Activated T-cell treated with anti-CD3 and anti-CD28 coated beads, Interleukin-2, amount 50 U/mL, for 4 hours (primary cell): Measurements from ENCODE around the gene NSUN5. TPM values are rescaled to one million over a fixed set of nuclear protein-coding genes. Genes with fewer than 3 reads are reported as not detected.
"Not testable (repeated sequence)": the region's sequence is repeated elsewhere in the genome, so short reads cannot be mapped to it uniquely, and the experiment has no call there.

Source experiments
- ATAC-seq, 2 donors: fragments of 200-7000 bp; cut with Tn5 transposase; one replicate each; pipeline ENCODE4 v1.10.0; 2021
- DNase-seq: peaks from one replicate; pipeline ENCODE4 v3.0.0-alpha.2; 2020
- H3K27me3 Mint-ChIP-seq: one replicate; pipeline ENCODE4 v1.8.0; 2021; ENCODE audit warnings: low read depth, mixed read lengths
- H3K36me3 Mint-ChIP-seq: one replicate; pipeline ENCODE4 v1.8.0; 2022; ENCODE audit warnings: mixed read lengths; ENCODE audit not compliant: insufficient read depth
- H3K4me1 Mint-ChIP-seq: one replicate; pipeline ENCODE4 v1.8.0; 2021; ENCODE audit warnings: low read depth, mixed read lengths
- H3K4me3 Mint-ChIP-seq: one replicate; pipeline ENCODE4 v1.8.0; 2021; ENCODE audit warnings: mild to moderate bottlenecking, moderate library complexity, mixed read lengths
- H3K9me3 Mint-ChIP-seq: one replicate; pipeline ENCODE4 v1.8.0; 2021; ENCODE audit warnings: mixed read lengths
- total RNA-seq, 3 donors: library from RNA; stranded (reverse); gene quantifications; one replicate each; pipeline ENCODE4 v1.2.1, GENCODE V29; 2021

NSUN5 gene
- total RNA-seq, 3 donors from 2014 or later: 82.4 to 98.2 (median 96.0) TPM

DNA sequence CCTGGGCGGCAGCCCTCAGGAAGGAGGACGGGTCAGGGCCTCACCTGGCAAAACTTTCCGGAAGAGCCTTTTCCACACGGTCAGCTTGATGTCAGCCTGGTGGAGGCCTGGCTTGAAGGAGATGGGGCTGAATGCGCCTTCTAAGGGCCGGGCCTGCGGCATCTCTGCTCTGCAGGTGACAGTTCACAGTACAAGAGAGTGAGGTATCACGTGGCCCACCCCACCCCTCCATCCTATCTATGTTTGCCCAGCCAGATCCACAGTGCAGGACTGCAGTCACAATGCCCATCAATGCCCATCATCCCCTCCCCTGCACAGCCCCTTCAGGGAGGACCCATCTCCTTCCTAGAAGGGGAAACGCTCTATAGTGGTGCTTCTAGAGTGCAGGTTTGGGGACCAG is 7.9 kb upstream of the NSUN5 start:
- Mint-ChIP-seq H3K36me3 (no peaks in the 10 kb centered on the region), H3K27me3 (no peaks in the 10 kb centered on the region), H3K4me1 (no peaks in the 10 kb centered on the region), H3K9me3 (no peaks in the 10 kb centered on the region), H3K4me3 (no peak overlapping the region)
- ATAC-seq (no peak), DNase-seq (no peak)

DNA sequence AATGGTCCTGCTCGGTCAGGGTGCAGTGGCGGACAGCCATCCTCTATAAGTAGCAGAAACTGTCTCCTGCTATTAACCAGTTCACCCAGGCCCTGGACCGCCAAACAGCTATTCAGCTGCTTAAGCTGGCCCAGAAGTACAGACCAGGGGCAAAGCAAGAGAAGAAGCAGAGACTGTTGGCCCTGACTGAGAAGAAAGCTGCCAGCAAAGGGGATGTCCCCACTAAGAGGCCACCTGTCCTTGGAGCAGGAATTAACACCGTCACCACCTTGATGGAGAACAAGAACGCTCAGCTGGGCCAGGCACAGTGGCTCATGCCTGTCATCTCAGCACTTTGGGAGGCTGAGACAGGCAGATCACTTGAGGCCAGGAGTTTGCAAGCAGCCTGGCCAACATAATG is 5.6 kb upstream of the NSUN5 start:
- H3K9me3 Mint-ChIP-seq: no peaks in the 10 kb centered on the region
- H3K4me3 Mint-ChIP-seq: no peak overlapping the region
- H3K4me1 Mint-ChIP-seq: peaks cover 3% of the 10 kb centered on the region
- DNase-seq (no peak), ATAC-seq (no peak)
- no peaks in the 10 kb centered on the region for H3K36me3 Mint-ChIP-seq
- no peaks in the 10 kb centered on the region for H3K27me3 Mint-ChIP-seq

DNA sequence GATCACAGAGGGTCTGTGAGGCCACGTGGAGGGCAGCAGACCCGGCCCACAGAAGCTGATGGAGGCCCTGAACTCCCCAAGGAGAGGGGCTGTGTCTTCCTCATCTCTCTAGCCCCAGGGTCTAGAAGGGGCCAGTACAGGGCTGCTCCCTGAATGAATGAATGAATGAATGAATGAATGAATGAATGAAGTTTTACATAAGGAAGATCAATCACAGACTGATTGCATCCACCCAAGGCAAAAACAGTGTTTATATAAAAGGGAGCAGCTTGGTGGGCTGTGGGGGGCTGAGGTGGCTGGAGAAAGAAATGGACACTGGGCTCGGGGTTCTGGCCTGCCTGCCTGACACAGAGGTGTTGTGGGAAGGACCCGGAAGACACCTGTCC is 4.9 kb upstream of the NSUN5 start:
- ATAC-seq: no peak
- Mint-ChIP-seq H3K9me3 (no peaks in the 10 kb centered on the region), H3K36me3 (no peaks in the 10 kb centered on the region), H3K27me3 (no peaks in the 10 kb centered on the region), H3K4me1 (peaks cover 6% of the 10 kb centered on the region), H3K4me3 (no peak overlapping the region)
- DNase-seq: no peak

DNA sequence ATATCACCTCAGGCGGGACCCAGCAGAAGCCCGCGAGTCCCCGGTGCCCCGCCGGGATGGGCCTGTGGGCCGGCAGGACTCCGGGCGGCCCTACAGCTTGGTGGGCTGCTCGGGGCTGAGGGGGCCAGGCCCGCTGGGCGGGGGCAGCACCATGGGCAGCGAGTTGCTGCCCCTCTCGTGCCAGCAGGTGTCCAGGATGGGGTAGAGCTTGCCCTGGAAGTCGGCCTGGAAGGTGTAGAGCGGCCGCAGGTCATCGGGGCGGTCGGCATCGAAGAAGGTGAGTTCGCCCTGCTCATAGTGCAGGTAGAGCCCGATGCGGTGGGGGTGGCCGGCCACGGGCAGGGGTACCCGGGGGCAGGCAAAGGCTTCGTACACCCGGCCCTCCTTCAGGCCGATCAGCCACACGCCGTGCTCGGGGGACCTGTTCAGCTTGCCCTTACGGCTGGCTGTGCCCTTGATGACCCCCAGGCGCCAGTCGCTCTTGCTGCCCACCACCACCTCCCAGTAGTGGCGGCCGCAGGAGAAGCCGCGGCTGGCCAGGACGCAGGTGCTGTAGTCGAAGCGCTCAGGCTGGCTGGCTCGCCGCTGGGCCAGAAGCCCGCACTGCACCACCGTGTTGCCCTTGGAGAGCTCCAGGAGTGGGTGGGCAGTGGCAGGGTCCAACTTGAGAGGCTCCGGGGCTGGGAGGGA is 4.3 kb upstream of the NSUN5 start:
- no peak overlapping the region for H3K4me3 Mint-ChIP-seq
- peaks cover 2% of the 10 kb centered on the region for H3K36me3 Mint-ChIP-seq
- H3K4me1 Mint-ChIP-seq: peaks cover 8% of the 10 kb centered on the region
- H3K9me3 Mint-ChIP-seq: no peaks in the 10 kb centered on the region
- no peaks in the 10 kb centered on the region for H3K27me3 Mint-ChIP-seq
- ATAC-seq (no peak), DNase-seq (no peak)

DNA sequence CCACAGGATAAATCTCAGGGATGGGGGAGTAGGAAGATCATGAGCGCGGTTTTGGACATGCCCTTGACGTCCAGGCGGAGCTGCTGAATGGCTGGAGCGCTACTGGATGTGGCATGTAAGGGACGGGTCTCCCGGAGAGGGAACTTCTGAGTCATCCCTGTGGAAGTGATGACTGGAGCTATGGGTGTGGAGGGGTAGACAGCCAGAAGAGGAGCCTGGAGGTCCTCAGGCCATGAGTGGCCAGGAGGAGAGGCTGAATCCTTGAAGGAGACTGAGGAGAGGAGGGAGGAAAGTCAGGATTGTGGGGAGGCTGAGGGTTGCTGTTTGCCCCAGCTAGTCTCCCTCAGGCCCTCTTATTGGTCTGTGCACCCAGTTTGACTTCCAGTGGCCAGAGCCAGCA is 2.8 kb upstream of the NSUN5 start:
- H3K9me3 Mint-ChIP-seq, DNase-seq, ATAC-seq, H3K27me3 Mint-ChIP-seq, H3K4me3 Mint-ChIP-seq: not testable (repeated sequence)
- peaks cover 22% of the 10 kb centered on the region for H3K4me1 Mint-ChIP-seq
- peaks cover 15% of the 10 kb centered on the region for H3K36me3 Mint-ChIP-seq

DNA sequence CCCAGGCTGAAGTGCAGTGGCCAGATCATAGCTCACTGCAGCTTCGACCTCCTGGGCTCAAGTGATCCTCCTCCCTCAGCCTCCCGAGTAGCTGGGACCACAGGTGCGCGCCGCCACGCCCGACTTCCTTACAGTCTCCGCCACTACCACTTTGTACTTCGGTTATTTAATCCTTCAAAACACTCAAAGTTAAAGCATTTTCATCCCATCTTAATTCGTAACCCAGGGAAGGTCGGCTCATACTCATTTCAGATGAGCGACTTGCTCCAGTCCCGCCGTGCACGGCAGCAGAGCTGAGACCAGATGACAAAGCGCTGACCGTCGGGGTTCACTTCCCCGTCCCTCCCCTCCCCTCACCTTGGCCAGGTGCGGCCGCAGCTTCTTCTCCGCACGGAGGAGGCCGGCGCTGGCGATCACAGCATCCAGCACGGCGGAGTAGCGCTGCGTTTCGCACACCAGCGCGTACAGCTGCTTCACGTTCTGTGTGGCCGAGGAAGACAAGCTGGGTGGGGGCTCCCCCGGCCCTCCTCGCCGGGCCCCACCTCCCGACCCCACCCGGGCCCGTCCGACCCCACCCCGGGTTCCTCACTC is 457 bp downstream of the NSUN5 start:
- H3K36me3 Mint-ChIP-seq: peaks cover 27% of the 10 kb centered on the region
- H3K9me3 Mint-ChIP-seq: no peaks in the 10 kb centered on the region
- ATAC-seq (peak; percentile 69 to 70), DNase-seq (no peak)
- H3K4me1 Mint-ChIP-seq: peaks cover 26% of the 10 kb centered on the region
- peak overlapping the region; percentile 99 for H3K4me3 Mint-ChIP-seq
- no peaks in the 10 kb centered on the region for H3K27me3 Mint-ChIP-seq

DNA sequence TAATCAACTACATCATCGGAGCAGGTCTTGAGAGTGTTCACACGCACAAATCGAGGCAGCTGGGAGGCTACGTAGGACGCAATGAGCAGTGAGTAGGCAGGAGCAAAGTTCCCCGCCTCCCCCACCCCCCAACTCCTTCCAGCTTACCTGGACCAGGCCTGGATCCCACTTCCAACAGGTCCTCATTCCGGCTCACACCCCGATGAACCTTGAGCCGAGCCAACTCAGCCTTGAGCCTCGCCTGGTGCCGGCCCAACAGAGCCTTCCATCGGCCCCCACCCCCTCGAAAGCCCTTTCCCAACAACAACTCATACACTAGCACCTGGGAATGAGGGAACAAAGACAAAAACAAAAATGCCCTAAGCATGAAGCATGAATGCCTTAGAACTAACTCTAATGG is 1.2 kb downstream of the NSUN5 start:
- H3K36me3 Mint-ChIP-seq: peaks cover 27% of the 10 kb centered on the region
- H3K4me3 Mint-ChIP-seq: peak overlapping the region; percentile 99
- H3K9me3 Mint-ChIP-seq: no peaks in the 10 kb centered on the region
- DNase-seq (no peak), ATAC-seq (no peak)
- no peaks in the 10 kb centered on the region for H3K27me3 Mint-ChIP-seq
- peaks cover 26% of the 10 kb centered on the region for H3K4me1 Mint-ChIP-seq

DNA sequence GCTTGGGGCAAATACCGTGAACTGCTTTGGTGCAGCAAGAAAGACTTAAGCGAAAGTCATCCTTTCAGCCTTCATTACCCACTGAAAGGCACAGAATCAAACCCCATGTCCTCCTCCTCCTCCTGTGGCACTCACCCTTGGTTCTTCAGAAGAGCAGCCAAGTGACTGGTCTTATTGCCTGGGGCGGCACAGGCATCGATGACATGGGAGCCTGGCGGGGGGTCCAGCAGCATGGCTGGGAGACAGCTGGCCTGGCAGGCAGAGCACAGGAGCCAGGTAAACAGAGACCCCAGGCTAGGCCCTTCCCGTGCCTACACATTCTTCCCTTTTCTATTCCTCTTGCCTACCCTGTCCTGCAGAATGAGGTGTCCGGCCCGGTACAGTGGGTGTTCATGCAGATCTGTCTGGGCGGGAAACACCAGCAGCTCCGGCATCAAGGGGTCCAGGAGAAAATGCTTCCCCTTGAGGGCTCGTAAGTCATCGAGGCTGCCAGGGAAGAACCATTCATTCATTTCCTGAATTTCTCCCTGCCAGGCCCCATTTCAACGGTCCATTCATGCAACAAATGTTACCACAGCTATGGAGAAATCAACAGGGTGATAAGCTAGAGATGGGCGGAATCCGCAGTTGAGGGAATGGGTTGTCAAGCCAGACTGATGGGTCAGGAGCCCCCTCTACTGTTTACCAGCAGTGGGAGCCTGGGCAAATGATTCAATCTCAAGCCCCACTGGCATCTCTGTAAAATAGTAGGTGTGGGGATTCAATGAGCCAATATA is 3.8 kb downstream of the NSUN5 start:
- H3K36me3 Mint-ChIP-seq: peaks cover 27% of the 10 kb centered on the region
- not testable (repeated sequence) for H3K27me3 Mint-ChIP-seq, H3K4me3 Mint-ChIP-seq, ATAC-seq, DNase-seq, H3K9me3 Mint-ChIP-seq
- peaks cover 26% of the 10 kb centered on the region for H3K4me1 Mint-ChIP-seq

DNA sequence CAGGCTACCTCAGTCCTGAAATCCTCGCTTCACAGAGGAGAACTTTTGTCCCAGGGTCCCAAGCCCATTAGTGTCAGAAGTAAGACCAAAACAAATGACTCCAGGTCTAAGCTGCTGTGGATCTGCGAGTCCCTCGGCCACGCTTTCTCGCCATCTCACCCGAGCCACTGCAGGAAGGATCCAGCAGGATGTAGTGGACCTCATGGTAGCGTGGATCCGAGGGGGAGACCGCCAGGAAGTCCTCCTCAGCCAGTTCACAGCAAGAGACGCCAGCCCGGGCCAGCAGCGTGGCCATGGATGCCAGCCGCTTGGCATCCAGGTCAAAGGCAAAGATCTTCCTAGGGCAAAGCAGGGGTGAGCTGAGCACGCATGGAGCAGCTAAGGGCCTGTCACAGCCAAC is 4.6 kb downstream of the NSUN5 start:
- ATAC-seq: no peak
- H3K4me1 Mint-ChIP-seq: peaks cover 21% of the 10 kb centered on the region

DNA sequence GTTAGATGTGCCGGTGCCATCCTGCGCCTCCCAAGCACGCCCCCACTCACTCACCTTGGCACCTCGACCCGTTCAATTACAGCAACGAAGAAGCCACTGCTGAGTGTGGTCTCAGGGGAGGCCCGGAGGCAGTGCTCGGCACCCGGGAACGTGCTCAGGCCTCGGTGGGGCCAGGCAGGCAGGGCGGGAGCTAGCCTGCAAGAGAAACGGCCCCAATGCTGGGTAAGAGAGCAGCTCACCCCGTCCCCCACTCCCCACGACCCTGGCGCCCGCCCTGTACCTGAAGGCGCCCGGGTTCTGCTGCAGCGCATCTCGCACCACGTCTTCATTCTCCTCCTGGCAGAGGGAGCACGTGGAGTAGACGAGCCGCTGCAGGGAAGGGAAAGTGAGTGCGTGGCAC is 5.1 kb downstream of the NSUN5 start:
- DNase-seq: no peak
- Mint-ChIP-seq H3K9me3 (no peaks in the 10 kb centered on the region), H3K36me3 (peaks cover 27% of the 10 kb centered on the region), H3K4me3 (no peak overlapping the region), H3K4me1 (peaks cover 20% of the 10 kb centered on the region), H3K27me3 (no peaks in the 10 kb centered on the region)
- ATAC-seq: no peak

More for the DNA sequence above, 4.6 kb downstream of the NSUN5 start:
- DNase-seq: no peak
- H3K9me3 Mint-ChIP-seq: no peaks in the 10 kb centered on the region
- H3K36me3 Mint-ChIP-seq: peaks cover 27% of the 10 kb centered on the region
- H3K27me3 Mint-ChIP-seq: no peaks in the 10 kb centered on the region
- no peak overlapping the region for H3K4me3 Mint-ChIP-seq

DNA sequence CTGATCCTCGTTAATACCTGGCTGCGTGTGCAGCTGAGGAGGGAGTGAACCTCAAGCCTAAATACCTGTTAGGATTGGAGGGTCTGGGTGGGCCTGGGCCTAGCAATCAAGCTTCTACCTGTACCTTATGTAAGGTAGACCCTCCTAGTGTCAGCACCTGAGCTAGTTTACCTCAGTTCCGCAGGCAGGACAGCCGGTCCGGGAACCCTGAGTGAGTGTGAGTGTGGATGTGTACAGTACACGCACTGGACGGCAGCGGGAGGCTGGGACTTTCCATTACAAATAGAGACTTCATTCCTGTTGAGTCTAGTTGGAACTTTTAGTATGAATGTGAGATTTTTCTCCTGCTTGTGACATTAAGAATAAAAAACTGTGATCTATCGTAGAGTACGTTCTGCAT is 5.8 kb downstream of the NSUN5 start:
- H3K9me3 Mint-ChIP-seq, DNase-seq, H3K27me3 Mint-ChIP-seq, ATAC-seq, H3K4me3 Mint-ChIP-seq: not testable (repeated sequence)
- Mint-ChIP-seq H3K36me3 (peaks cover 23% of the 10 kb centered on the region), H3K4me1 (peaks cover 16% of the 10 kb centered on the region)

DNA sequence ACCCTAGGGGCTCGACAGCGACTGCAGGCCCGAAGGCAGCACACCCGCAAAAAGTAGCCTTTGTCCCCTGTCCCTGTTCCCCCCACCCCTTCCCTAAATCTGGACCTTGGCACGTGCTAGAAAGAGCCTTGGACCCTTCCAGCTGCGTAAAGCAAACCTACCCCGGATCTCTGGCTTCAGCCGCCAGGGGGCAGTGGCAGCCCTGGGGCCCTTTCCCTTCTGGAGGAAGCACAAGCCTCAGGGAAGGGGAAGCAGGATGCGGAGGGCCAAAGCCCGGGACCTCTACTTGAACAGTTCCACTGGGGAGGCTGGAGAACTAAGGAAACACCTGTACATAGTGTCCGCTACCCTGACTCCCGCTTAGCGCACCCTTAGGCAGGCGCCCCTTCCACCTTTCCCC is 7.5 kb downstream of the NSUN5 start:
- not testable (repeated sequence) for H3K36me3 Mint-ChIP-seq, H3K4me1 Mint-ChIP-seq, DNase-seq, ATAC-seq, H3K4me3 Mint-ChIP-seq, H3K27me3 Mint-ChIP-seq, H3K9me3 Mint-ChIP-seq

DNA sequence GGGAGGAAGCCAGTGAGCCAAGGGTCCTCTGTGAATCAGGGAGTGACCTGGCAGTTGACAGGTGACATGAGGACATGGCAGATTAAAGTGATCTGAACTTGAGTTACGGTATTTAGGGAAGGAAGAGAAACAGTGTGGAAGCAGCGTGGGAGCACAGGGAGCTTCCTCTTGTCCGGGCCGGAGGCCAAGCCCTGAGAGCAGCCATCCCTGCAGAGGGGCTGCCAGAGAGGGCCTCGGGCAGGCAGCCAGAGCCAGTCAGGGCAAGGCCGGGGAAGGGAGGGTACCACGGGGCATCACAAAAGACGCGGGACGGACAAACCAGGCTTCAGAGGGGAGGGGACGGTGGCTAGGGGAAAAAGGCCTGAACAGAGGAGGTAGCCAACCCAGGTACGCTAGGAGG is 8.8 kb downstream of the NSUN5 start:
- not testable (repeated sequence) for H3K27me3 Mint-ChIP-seq, DNase-seq, H3K36me3 Mint-ChIP-seq, H3K4me1 Mint-ChIP-seq, H3K9me3 Mint-ChIP-seq, H3K4me3 Mint-ChIP-seq
- ATAC-seq: peak in 1 of 2 donors; percentile 12

DNA sequence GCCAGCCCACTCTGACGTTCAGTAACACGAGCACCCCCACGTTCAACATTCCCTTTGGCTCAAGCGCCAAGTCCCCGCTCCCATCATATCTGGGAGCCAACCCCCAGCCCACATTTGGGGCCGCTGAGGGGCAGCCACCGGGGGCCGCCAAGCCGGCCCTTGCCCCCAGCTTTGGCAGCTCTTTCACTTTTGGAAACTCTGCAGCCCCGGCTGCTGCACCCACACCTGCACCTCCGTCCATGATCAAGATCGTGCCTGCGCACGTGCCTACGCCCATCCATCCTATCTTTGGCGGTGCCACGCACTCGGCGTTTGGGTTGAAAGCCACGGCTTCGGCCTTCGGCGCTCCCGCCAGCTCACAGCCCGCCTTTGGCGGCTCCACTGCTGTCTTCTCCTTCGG is 10.9 kb downstream of the NSUN5 start:
- not testable (repeated sequence) for H3K4me3 Mint-ChIP-seq, H3K27me3 Mint-ChIP-seq, ATAC-seq, H3K36me3 Mint-ChIP-seq, DNase-seq, H3K4me1 Mint-ChIP-seq, H3K9me3 Mint-ChIP-seq

DNA sequence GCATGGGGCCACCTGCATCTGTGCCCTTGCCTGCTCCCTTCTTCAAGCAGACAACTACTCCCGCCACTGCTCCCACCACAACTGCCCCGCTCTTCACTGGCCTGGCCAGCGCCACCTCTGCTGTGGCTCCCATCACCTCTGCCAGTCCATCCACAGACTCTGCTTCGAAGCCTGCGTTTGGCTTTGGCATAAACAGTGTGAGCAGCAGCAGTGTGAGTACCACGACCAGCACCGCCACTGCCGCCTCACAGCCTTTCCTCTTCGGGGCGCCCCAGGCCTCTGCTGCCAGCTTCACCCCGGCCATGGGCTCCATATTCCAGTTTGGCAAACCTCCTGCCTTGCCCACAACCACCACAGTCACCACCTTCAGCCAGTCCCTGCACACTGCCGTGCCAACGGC is 11.4 kb downstream of the NSUN5 start:
- not testable (repeated sequence) for H3K4me3 Mint-ChIP-seq, H3K9me3 Mint-ChIP-seq, H3K4me1 Mint-ChIP-seq, ATAC-seq, H3K36me3 Mint-ChIP-seq, H3K27me3 Mint-ChIP-seq, DNase-seq
